ENCODE results near the gene MAP3K2. TPM values are rescaled to one million over a fixed set of nuclear protein-coding genes. Genes with fewer than 3 reads are reported as not detected.

The MAP3K2 gene
- total RNA-seq, 6 experiments from 2014 or later, result 38.5 to 44.2 (median 40.1) TPM

GRCh38 chr2:127371037-127371436, 16.7 kb downstream of the MAP3K2 start:
- TF ChIP-seq CTCF (IDR thresholded peaks at IDR 0.05), result no peak
- H3K27me3 Mint-ChIP-seq (ENCODE audit: insufficient read depth), result no peaks in the 10 kb centered on the region
- peaks cover 31% of the 10 kb centered on the region for H3K36me3 Mint-ChIP-seq (ENCODE audit: low read depth)
- peaks cover 2% of the 10 kb centered on the region for H3K4me1 Mint-ChIP-seq (ENCODE audit: low read depth)
- H3K27ac Mint-ChIP-seq, result no peak overlapping the region
- no peak for DNase-seq
- no peak overlapping the region for H3K4me3 Mint-ChIP-seq
- H3K9me3 Mint-ChIP-seq, result peaks cover 11% of the 10 kb centered on the region; the same call in 1 of the 2 replicates

- H3K27ac Mint-ChIP-seq, result no peak overlapping the region
- TF ChIP-seq CTCF (IDR thresholded peaks at IDR 0.05), result no peak
- DNase-seq, result no peak
- peaks cover 12% of the 10 kb centered on the region for H3K4me1 Mint-ChIP-seq (ENCODE audit: low read depth)
- H3K4me3 Mint-ChIP-seq, result no peak overlapping the region
- peaks cover 11% of the 10 kb centered on the region; the same call in 1 of the 2 replicates for H3K9me3 Mint-ChIP-seq
- no peaks in the 10 kb centered on the region for H3K27me3 Mint-ChIP-seq (ENCODE audit: insufficient read depth)
- H3K36me3 Mint-ChIP-seq (ENCODE audit: low read depth), result peaks cover 26% of the 10 kb centered on the region
Measured at GRCh38 chr2:127370010-127370409, 17.8 kb downstream of the MAP3K2 start.

GRCh38 chr2:127365211-127365643, 22.5 kb downstream of the MAP3K2 start:
- Mint-ChIP-seq H3K4me1 (ENCODE audit: low read depth) (peaks cover 45% of the 10 kb centered on the region), H3K27me3 (ENCODE audit: insufficient read depth) (no peaks in the 10 kb centered on the region), H3K9me3 (no peaks in the 10 kb centered on the region), H3K27ac (no peak overlapping the region), H3K36me3 (ENCODE audit: low read depth) (no peaks in the 10 kb centered on the region), H3K4me3 (no peak overlapping the region)
- no peak for DNase-seq
- TF ChIP-seq CTCF (IDR thresholded peaks at IDR 0.05), result no peak

GRCh38 chr2:127362971-127363370, 24.8 kb downstream of the MAP3K2 start:
- no peak overlapping the region for H3K27ac Mint-ChIP-seq
- H3K4me1 Mint-ChIP-seq (ENCODE audit: low read depth), result peaks cover 51% of the 10 kb centered on the region
- TF ChIP-seq CTCF (IDR thresholded peaks at IDR 0.05), result no peak
- no peaks in the 10 kb centered on the region for H3K9me3 Mint-ChIP-seq
- H3K27me3 Mint-ChIP-seq (ENCODE audit: insufficient read depth), result no peaks in the 10 kb centered on the region
- H3K36me3 Mint-ChIP-seq (ENCODE audit: low read depth), result no peaks in the 10 kb centered on the region
- no peak overlapping the region for H3K4me3 Mint-ChIP-seq
- no peak for DNase-seq

GRCh38 chr2:127361929-127362885, 25.6 kb downstream of the MAP3K2 start:
- Mint-ChIP-seq H3K4me3 (no peak overlapping the region; the same call in 1 of the 2 replicates), H3K9me3 (no peaks in the 10 kb centered on the region), H3K36me3 (ENCODE audit: low read depth) (no peaks in the 10 kb centered on the region), H3K27ac (no peak overlapping the region), H3K4me1 (ENCODE audit: low read depth) (peaks cover 58% of the 10 kb centered on the region), H3K27me3 (ENCODE audit: insufficient read depth) (no peaks in the 10 kb centered on the region; the same call in 1 of the 2 replicates)
- no peak for TF ChIP-seq CTCF (IDR thresholded peaks at IDR 0.05)
- no peak for DNase-seq
